GM19467 (cell line): Measurements from ENCODE around the gene ALG9.
"Not testable (repeated sequence)": the region's sequence is repeated elsewhere in the genome, so short reads cannot be mapped to it uniquely, and the experiment has no call there.

Experiments used
- ATAC-seq: cut with Tn5 transposase; IDR thresholded peaks from one replicate; pipeline ENCODE4 v1.9.1; 2021; ENCODE audit warnings: mild to moderate bottlenecking, moderate library complexity; ENCODE audit not compliant: unreplicated experiment

ALG9 gene

GRCh38 chr11:111801135-111801534, 70.2 kb downstream of the ALG9 start:
- no peak for ATAC-seq

GRCh38 chr11:111798279-111798678, 73.1 kb downstream of the ALG9 start:
- ATAC-seq = no peak

- no peak for ATAC-seq
Observed at GRCh38 chr11:111797145-111797581, 74.2 kb downstream of the ALG9 start.

GRCh38 chr11:111796696-111797095, 74.7 kb downstream of the ALG9 start:
- ATAC-seq = no peak

GRCh38 chr11:111795334-111795985, 75.9 kb downstream of the ALG9 start:
- ATAC-seq = no peak

- no peak for ATAC-seq
Observed at GRCh38 chr11:111793863-111794262, 77.5 kb downstream of the ALG9 start.

GRCh38 chr11:111792955-111793500, 78.4 kb downstream of the ALG9 start:
- no peak for ATAC-seq

GRCh38 chr11:111792314-111792713, 79.1 kb downstream of the ALG9 start:
- no peak for ATAC-seq

GRCh38 chr11:111788464-111788863, 82.9 kb downstream of the ALG9 start:
- ATAC-seq = no peak

GRCh38 chr11:111788051-111788450, 83.3 kb downstream of the ALG9 start:
- ATAC-seq = no peak

- no peak for ATAC-seq
Observed at GRCh38 chr11:111785886-111786412, 85.4 kb downstream of the ALG9 start.

GRCh38 chr11:111785076-111785475, 86.3 kb downstream of the ALG9 start:
- no peak for ATAC-seq

- ATAC-seq = not testable (repeated sequence)
Observed at GRCh38 chr11:111784311-111784710, 87.1 kb downstream of the ALG9 start.

GRCh38 chr11:111782109-111782741, 89.2 kb downstream of the ALG9 start:
- ATAC-seq = no peak

- no peak for ATAC-seq
Observed at GRCh38 chr11:111779118-111779517, 92.3 kb downstream of the ALG9 start.

GRCh38 chr11:111778047-111778558, 93.3 kb downstream of the ALG9 start:
- ATAC-seq = no peak

GRCh38 chr11:111777094-111778046, 94.0 kb downstream of the ALG9 start:
- no peak for ATAC-seq

- peak; percentile 92 for ATAC-seq
Observed at GRCh38 chr11:111776398-111777093, 94.8 kb downstream of the ALG9 start.

- ATAC-seq = no peak
Observed at GRCh38 chr11:111774955-111775710, 96.2 kb downstream of the ALG9 start.
